ENCODE measurements around the gene MGAT4A.

Gene MGAT4A

GRCh38 chr2:98704499-98705332, 26.2 kb downstream of the MGAT4A start:
- peaks cover 39% of the 10 kb centered on the region for H3K4me1 ChIP-seq (ENCODE audit: insufficient read depth, low read length, poor library complexity, severe bottlenecking)
- H3F3A ChIP-seq (ENCODE audit: low read depth) = 0 out of 2 replicates have a peak, but pooled peaks cover under 1% of the 10 kb centered on the region
- H4K20me1 ChIP-seq (ENCODE audit: insufficient read depth, low read length, poor library complexity, severe bottlenecking) = no peaks in the 10 kb centered on the region
- no peak overlapping the region for H3K4me2 ChIP-seq (ENCODE audit: low read depth, low read length, poor library complexity, severe bottlenecking)
- H3K4me3 ChIP-seq (ENCODE audit: low read length, poor library complexity, severe bottlenecking) = no peak overlapping the region
- no peak for TF ChIP-seq CTCF (conservative IDR thresholded peaks at IDR 0.05; ENCODE audit: low read length)
- no peak for TF ChIP-seq EZH2phosphoT487 (IDR thresholded peaks at IDR 0.05; ENCODE audit: borderline replicate concordance)
- H3K9me3 ChIP-seq (ENCODE audit: insufficient read depth, low read depth, low read length) = no peaks in the 10 kb centered on the region
- no peak overlapping the region for H2AFZ ChIP-seq (ENCODE audit: low read length)
- H3K9me2 ChIP-seq (replicated peaks; ENCODE audit: low read depth, low read length) = no peaks in the 10 kb centered on the region
- peaks cover 53% of the 10 kb centered on the region for H3K79me2 ChIP-seq (ENCODE audit: insufficient read depth, low read length)
- no peaks in the 10 kb centered on the region for H3K27me3 ChIP-seq (ENCODE audit: insufficient read depth, low read length, poor library complexity, severe bottlenecking)
- H3K9ac ChIP-seq (ENCODE audit: low read depth, low read length, poor library complexity, severe bottlenecking) = no peak overlapping the region
- no peaks in the 10 kb centered on the region for H3K36me3 ChIP-seq (ENCODE audit: insufficient read depth, low read length)

GRCh38 chr2:98703738-98704137, 27.2 kb downstream of the MGAT4A start:
- H3K9ac ChIP-seq (ENCODE audit: low read depth, low read length, poor library complexity, severe bottlenecking) = no peak overlapping the region
- H3F3A ChIP-seq (ENCODE audit: low read depth) = no peaks in the 10 kb centered on the region
- H3K79me2 ChIP-seq (ENCODE audit: insufficient read depth, low read length) = peaks cover 49% of the 10 kb centered on the region
- no peaks in the 10 kb centered on the region for H3K36me3 ChIP-seq (ENCODE audit: insufficient read depth, low read length)
- no peak for TF ChIP-seq EZH2phosphoT487 (IDR thresholded peaks at IDR 0.05; ENCODE audit: borderline replicate concordance)
- TF ChIP-seq CTCF (conservative IDR thresholded peaks at IDR 0.05; ENCODE audit: low read length) = no peak
- H2AFZ ChIP-seq (ENCODE audit: low read length) = no peak overlapping the region
- H3K9me2 ChIP-seq (replicated peaks; ENCODE audit: low read depth, low read length) = no peaks in the 10 kb centered on the region
- peak overlapping the region; percentile 49 for H3K4me2 ChIP-seq (ENCODE audit: low read depth, low read length, poor library complexity, severe bottlenecking)
- H4K20me1 ChIP-seq (ENCODE audit: insufficient read depth, low read length, poor library complexity, severe bottlenecking) = no peaks in the 10 kb centered on the region
- no peaks in the 10 kb centered on the region for H3K27me3 ChIP-seq (ENCODE audit: insufficient read depth, low read length, poor library complexity, severe bottlenecking)
- no peaks in the 10 kb centered on the region for H3K9me3 ChIP-seq (ENCODE audit: insufficient read depth, low read depth, low read length)
- peaks cover 29% of the 10 kb centered on the region for H3K4me1 ChIP-seq (ENCODE audit: insufficient read depth, low read length, poor library complexity, severe bottlenecking)
- H3K4me3 ChIP-seq (ENCODE audit: low read length, poor library complexity, severe bottlenecking) = no peak overlapping the region

- no peak overlapping the region for H2AFZ ChIP-seq (ENCODE audit: low read length)
- TF ChIP-seq EZH2phosphoT487 (IDR thresholded peaks at IDR 0.05; ENCODE audit: borderline replicate concordance) = no peak
- no peak for TF ChIP-seq CTCF (conservative IDR thresholded peaks at IDR 0.05; ENCODE audit: low read length)
- peaks cover 25% of the 10 kb centered on the region for H3K4me1 ChIP-seq (ENCODE audit: insufficient read depth, low read length, poor library complexity, severe bottlenecking)
- peak overlapping the region; percentile 12 for H3K9ac ChIP-seq (ENCODE audit: low read depth, low read length, poor library complexity, severe bottlenecking)
- H3K27me3 ChIP-seq (ENCODE audit: insufficient read depth, low read length, poor library complexity, severe bottlenecking) = no peaks in the 10 kb centered on the region
- H3K9me3 ChIP-seq (ENCODE audit: insufficient read depth, low read depth, low read length) = no peaks in the 10 kb centered on the region
- no peaks in the 10 kb centered on the region for H3K9me2 ChIP-seq (replicated peaks; ENCODE audit: low read depth, low read length)
- peak overlapping the region; percentile 34 for H3K4me3 ChIP-seq (ENCODE audit: low read length, poor library complexity, severe bottlenecking)
- no peaks in the 10 kb centered on the region for H3K36me3 ChIP-seq (ENCODE audit: insufficient read depth, low read length)
- no peaks in the 10 kb centered on the region for H4K20me1 ChIP-seq (ENCODE audit: insufficient read depth, low read length, poor library complexity, severe bottlenecking)
- peak overlapping the region; percentile 49 for H3K4me2 ChIP-seq (ENCODE audit: low read depth, low read length, poor library complexity, severe bottlenecking)
- peaks cover 49% of the 10 kb centered on the region for H3K79me2 ChIP-seq (ENCODE audit: insufficient read depth, low read length)
- no peaks in the 10 kb centered on the region for H3F3A ChIP-seq (ENCODE audit: low read depth)
These were observed 27.9 kb downstream of the MGAT4A start for GRCh38 chr2:98702858-98703620.

All from Loucy (cell line).